ENCODE measurements around the gene OR5K1. TPM values are rescaled to one million over a fixed set of nuclear protein-coding genes. Genes with fewer than 3 reads are reported as not detected.

OR5K1 gene
- total RNA-seq, 2 experiments from 2014 or later: not detected

GRCh38 chr3:98483626-98484025, 20.6 kb downstream of the OR5K1 start:
- CTCF ChIA-PET: interaction anchor here (1.5 kb wide), 1 partner anchor 18 kb away, joined by 3 read pairs; no protein-coding TSS in a partner anchor
- POLR2A ChIA-PET: no interaction called here
- Mint-ChIP-seq H3K4me1 (ENCODE audit: low read depth) (no peaks in the 10 kb centered on the region), H3K27me3 (peaks cover 4% of the 10 kb centered on the region), H3K9me3 (peaks cover 37% of the 10 kb centered on the region), H3K36me3 (peaks cover 13% of the 10 kb centered on the region), H3K4me3 (no peak overlapping the region), H3K27ac (no peak overlapping the region)
- intact Hi-C loops (cut with micrococcal nuclease): no loop called here
- DNase-seq: no peak

- Mint-ChIP-seq H3K4me3 (no peak within 1 kb of the TSS), H3K27me3 (no peaks in the 10 kb centered on the region), H3K36me3 (no peaks in the 10 kb centered on the region), H3K9me3 (no peaks in the 10 kb centered on the region), H3K27ac (no peak within 1 kb of the TSS), H3K4me1 (ENCODE audit: low read depth) (peaks cover 4% of the 10 kb centered on the region)
- no peak for DNase-seq
- intact Hi-C loops (cut with micrococcal nuclease): no loop called here
- ChIA-PET POLR2A (no interaction called here), CTCF (no interaction called here)
Observed at GRCh38 chr3:98497381-98497780, 34.4 kb downstream of the OR5K1 start, which contains the start of gene OR5K2. OR5K2 (plus strand) TSS chr3:98497681; CDS start chr3:98497681, 0 bp downstream.

DNA sequence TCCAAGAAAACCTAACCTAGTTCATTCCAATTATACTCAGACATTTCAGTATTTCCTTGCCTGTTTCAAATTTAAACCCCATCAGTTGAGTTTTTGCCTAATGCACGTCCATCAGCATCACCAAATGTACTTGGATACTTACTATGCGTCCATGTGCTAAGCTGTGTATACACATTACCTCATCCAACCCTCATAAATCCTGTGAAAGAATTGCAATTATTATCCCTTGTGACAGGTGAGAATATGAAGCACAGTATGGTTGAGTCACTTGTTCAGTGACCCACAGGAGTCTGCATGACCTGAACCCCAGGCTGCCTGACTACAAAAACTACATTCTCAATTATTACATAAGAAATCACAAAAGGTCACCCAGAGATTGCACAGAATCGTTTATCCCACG, 37.0 kb downstream of the OR5K1 start:
- CTCF ChIA-PET: no interaction called here
- no peak overlapping the region for H3K4me3 Mint-ChIP-seq
- no peak for DNase-seq
- H3K27ac Mint-ChIP-seq: no peak overlapping the region
- H3K4me1 Mint-ChIP-seq (ENCODE audit: low read depth): peaks cover 11% of the 10 kb centered on the region
- H3K36me3 Mint-ChIP-seq: no peaks in the 10 kb centered on the region
- intact Hi-C loops (cut with micrococcal nuclease): no loop called here
- POLR2A ChIA-PET: no interaction called here
- no peaks in the 10 kb centered on the region for H3K27me3 Mint-ChIP-seq
- no peaks in the 10 kb centered on the region for H3K9me3 Mint-ChIP-seq

DNA sequence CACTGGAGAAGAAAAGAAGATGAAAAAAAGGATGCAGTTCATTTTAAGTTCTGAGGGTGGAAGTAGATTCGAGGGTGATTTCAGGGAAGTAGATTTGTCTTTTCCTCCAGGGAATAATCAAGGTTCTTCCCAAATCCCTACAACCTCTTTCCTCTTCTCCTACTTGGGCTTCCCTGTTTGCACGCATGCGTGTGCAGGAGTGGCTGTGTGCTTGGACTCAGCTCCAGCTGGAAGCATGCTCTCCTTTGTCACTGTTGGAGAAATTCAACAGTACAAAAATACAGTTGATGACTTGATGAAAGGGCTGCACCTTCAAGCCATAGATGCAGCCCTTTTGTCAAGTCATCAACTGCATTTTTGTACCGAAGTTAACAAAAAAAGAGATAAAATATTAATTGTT, 38.3 kb downstream of the OR5K1 start:
- Mint-ChIP-seq H3K4me1 (ENCODE audit: low read depth) (peaks cover 11% of the 10 kb centered on the region), H3K4me3 (no peak overlapping the region), H3K27ac (no peak overlapping the region), H3K27me3 (no peaks in the 10 kb centered on the region), H3K36me3 (peaks cover 3% of the 10 kb centered on the region), H3K9me3 (no peaks in the 10 kb centered on the region)
- DNase-seq: no peak
- ChIA-PET POLR2A (no interaction called here), CTCF (interaction anchor here (1.0 to 1.1 kb wide), 2 partner anchors 18 to 101 kb away, joined by 3 read pairs; no protein-coding TSS in a partner anchor)
- intact Hi-C loops (cut with micrococcal nuclease): no loop called here

DNA sequence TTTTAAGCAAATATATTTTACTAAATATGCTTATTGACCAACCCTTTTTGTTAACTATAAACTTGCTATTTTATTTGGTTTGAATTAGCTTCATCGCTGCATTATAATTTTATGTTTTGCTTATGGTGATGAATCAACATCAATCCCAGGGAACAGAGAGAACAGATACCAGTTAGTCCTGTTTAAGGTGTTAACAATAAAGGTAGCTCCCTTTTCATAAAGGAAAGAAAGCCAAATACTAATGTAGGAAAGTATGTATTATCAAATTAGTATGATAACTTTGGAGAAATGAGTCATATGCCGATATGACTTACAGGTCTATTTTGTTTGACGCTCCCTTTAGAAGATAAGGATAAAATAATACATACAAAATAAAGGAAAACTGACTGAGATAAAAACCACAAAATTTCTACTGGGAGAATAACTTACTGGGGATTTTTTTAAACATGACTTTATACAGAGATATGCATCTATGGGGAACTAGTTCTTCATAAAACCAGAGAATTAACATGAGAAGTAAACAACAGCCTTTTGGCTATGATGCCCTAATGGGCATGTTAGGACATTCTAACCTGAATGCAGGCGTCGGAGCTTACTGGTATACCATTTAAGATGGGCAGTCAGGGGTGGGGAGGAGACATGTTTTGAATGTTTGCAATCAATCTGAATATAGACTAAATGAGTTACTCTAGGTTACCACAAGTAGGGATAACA, 39.0 kb downstream of the OR5K1 start:
- H3K4me1 Mint-ChIP-seq (ENCODE audit: low read depth): peaks cover 11% of the 10 kb centered on the region
- no peak overlapping the region for H3K4me3 Mint-ChIP-seq
- intact Hi-C loops (cut with micrococcal nuclease): no loop called here
- H3K36me3 Mint-ChIP-seq: peaks cover 8% of the 10 kb centered on the region
- H3K9me3 Mint-ChIP-seq: no peaks in the 10 kb centered on the region
- H3K27me3 Mint-ChIP-seq: no peaks in the 10 kb centered on the region
- H3K27ac Mint-ChIP-seq: no peak overlapping the region
- DNase-seq: no peak
- ChIA-PET POLR2A (no interaction called here), CTCF (interaction anchor here (1.0 to 1.1 kb wide), 2 partner anchors 19 to 100 kb away, joined by 3 read pairs; no protein-coding TSS in a partner anchor)

GRCh38 chr3:98504539-98504938, 41.5 kb downstream of the OR5K1 start:
- CTCF ChIA-PET: no interaction called here
- H3K4me1 Mint-ChIP-seq (ENCODE audit: low read depth): peaks cover 21% of the 10 kb centered on the region
- no peaks in the 10 kb centered on the region for H3K9me3 Mint-ChIP-seq
- POLR2A ChIA-PET: no interaction called here
- no peak overlapping the region for H3K27ac Mint-ChIP-seq
- no peak overlapping the region for H3K4me3 Mint-ChIP-seq
- intact Hi-C loops (cut with micrococcal nuclease): no loop called here
- DNase-seq: no peak
- peaks cover 18% of the 10 kb centered on the region for H3K36me3 Mint-ChIP-seq
- no peaks in the 10 kb centered on the region for H3K27me3 Mint-ChIP-seq

- ChIA-PET POLR2A (no interaction called here), CTCF (interaction anchor here (0.8 to 1.2 kb wide), 2 partner anchors 64 to 94 kb away, joined by 3 read pairs; no protein-coding TSS in a partner anchor)
- intact Hi-C loops (cut with micrococcal nuclease): no loop called here
- Mint-ChIP-seq H3K9me3 (no peaks in the 10 kb centered on the region), H3K4me1 (ENCODE audit: low read depth) (peaks cover 24% of the 10 kb centered on the region), H3K27me3 (no peaks in the 10 kb centered on the region), H3K4me3 (no peak overlapping the region), H3K27ac (no peak overlapping the region), H3K36me3 (peaks cover 48% of the 10 kb centered on the region)
- DNase-seq: no peak
Observed at GRCh38 chr3:98508582-98508981, 45.6 kb downstream of the OR5K1 start.

DNA sequence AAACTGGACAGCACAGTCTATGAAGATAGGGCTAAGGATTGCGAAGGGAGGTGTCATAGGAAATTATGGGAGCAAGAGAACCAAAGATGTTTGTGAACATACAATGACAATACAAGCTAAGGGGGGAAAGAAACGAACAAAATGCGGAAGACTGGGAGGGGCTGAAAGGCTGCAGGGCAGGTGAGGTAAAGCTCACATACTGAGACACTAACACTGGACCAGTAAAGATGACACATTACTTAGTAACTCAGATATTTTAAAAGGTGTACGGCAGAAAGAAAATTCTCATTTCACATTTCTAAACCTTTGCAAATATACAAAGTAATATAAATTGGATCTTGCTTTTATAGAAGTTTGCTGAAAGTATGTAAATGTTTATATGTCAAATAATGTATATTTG, 49.6 kb downstream of the OR5K1 start:
- Mint-ChIP-seq H3K9me3 (no peaks in the 10 kb centered on the region), H3K27me3 (no peaks in the 10 kb centered on the region), H3K4me1 (ENCODE audit: low read depth) (peaks cover 44% of the 10 kb centered on the region), H3K27ac (no peak overlapping the region), H3K4me3 (no peak overlapping the region), H3K36me3 (peaks cover 66% of the 10 kb centered on the region)
- intact Hi-C loops (cut with micrococcal nuclease): no loop called here
- no peak for DNase-seq
- POLR2A ChIA-PET: no interaction called here
- CTCF ChIA-PET: interaction anchor here (0.7 kb wide), 1 partner anchor 85 kb away, joined by 3 read pairs; no protein-coding TSS in a partner anchor

- H3K27ac Mint-ChIP-seq: no peak overlapping the region
- ChIA-PET POLR2A (no interaction called here), CTCF (no interaction called here)
- no peak overlapping the region for H3K4me3 Mint-ChIP-seq
- peaks cover 45% of the 10 kb centered on the region for H3K4me1 Mint-ChIP-seq (ENCODE audit: low read depth)
- no peaks in the 10 kb centered on the region for H3K9me3 Mint-ChIP-seq
- peaks cover 68% of the 10 kb centered on the region for H3K36me3 Mint-ChIP-seq
- intact Hi-C loops (cut with micrococcal nuclease): no loop called here
- peak; percentile 50 for DNase-seq
- no peaks in the 10 kb centered on the region for H3K27me3 Mint-ChIP-seq
Observed at GRCh38 chr3:98513091-98513511, 50.1 kb downstream of the OR5K1 start.

GRCh38 chr3:98513736-98514135, 50.7 kb downstream of the OR5K1 start:
- ChIA-PET CTCF (interaction anchor here (0.6 to 0.7 kb wide), 2 partner anchors 169 to 412 kb away, joined by 3 to 4 read pairs; no protein-coding TSS in a partner anchor), POLR2A (no interaction called here)
- no peaks in the 10 kb centered on the region for H3K9me3 Mint-ChIP-seq
- no peak overlapping the region for H3K27ac Mint-ChIP-seq
- intact Hi-C loops (cut with micrococcal nuclease): no loop called here
- H3K36me3 Mint-ChIP-seq: peaks cover 71% of the 10 kb centered on the region
- H3K27me3 Mint-ChIP-seq: no peaks in the 10 kb centered on the region
- H3K4me1 Mint-ChIP-seq (ENCODE audit: low read depth): peaks cover 45% of the 10 kb centered on the region
- no peak for DNase-seq
- no peak overlapping the region for H3K4me3 Mint-ChIP-seq

DNA sequence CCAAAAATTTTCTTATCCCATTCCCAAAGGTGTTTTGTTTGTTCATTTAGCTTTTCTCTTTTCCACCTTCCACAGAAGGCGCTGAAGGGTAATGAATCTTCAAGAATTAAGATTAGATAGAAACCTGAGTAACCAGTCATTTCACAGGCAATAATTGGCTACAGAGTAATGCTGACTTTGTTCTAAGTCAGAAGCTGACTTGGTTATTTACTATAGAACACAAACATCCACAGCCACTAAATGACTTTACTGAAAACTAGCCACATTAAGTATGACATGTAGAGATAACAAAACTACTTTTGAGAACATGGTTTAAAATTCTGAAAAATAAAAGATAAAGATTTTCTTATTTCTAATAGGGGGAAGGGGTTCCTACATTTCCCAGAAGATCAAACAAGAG, 51.9 kb downstream of the OR5K1 start:
- CTCF ChIA-PET: interaction anchor here (0.9 kb wide), 1 partner anchor 83 kb away, joined by 3 read pairs; no protein-coding TSS in a partner anchor
- H3K36me3 Mint-ChIP-seq: peaks cover 76% of the 10 kb centered on the region
- H3K27ac Mint-ChIP-seq: no peak overlapping the region
- DNase-seq: no peak
- intact Hi-C loops (cut with micrococcal nuclease): loop anchor here (5.0 kb wide), 1 partner anchor 183 kb away; no protein-coding TSS in a partner anchor
- peaks cover 54% of the 10 kb centered on the region for H3K4me1 Mint-ChIP-seq (ENCODE audit: low read depth)
- H3K4me3 Mint-ChIP-seq: no peak overlapping the region
- POLR2A ChIA-PET: interaction anchor here (0.8 kb wide), 1 partner anchor 9 kb away, joined by 4 read pairs; no protein-coding TSS in a partner anchor
- no peaks in the 10 kb centered on the region for H3K9me3 Mint-ChIP-seq
- H3K27me3 Mint-ChIP-seq: no peaks in the 10 kb centered on the region

GRCh38 chr3:98518816-98519215, 55.8 kb downstream of the OR5K1 start:
- no peak for DNase-seq
- H3K27me3 Mint-ChIP-seq: no peaks in the 10 kb centered on the region
- intact Hi-C loops (cut with micrococcal nuclease): loop anchor here (5.0 kb wide), 1 partner anchor 187 kb away; no protein-coding TSS in a partner anchor
- H3K4me1 Mint-ChIP-seq (ENCODE audit: low read depth): peaks cover 67% of the 10 kb centered on the region
- H3K36me3 Mint-ChIP-seq: peaks cover 71% of the 10 kb centered on the region
- peak overlapping the region; percentile 76 for H3K27ac Mint-ChIP-seq
- H3K9me3 Mint-ChIP-seq: no peaks in the 10 kb centered on the region
- ChIA-PET POLR2A (no interaction called here), CTCF (no interaction called here)
- peak overlapping the region; percentile 91 for H3K4me3 Mint-ChIP-seq
